Measurements from ENCODE around the gene ANKRD13B.

ANKRD13B gene

GRCh38 chr17:29592850-29593551 lies at the start of gene ANKRD13B (continued):
- TF ChIP-seq ZNF354C (tag by site-specific recombination; IDR thresholded peaks at IDR 0.05; ENCODE audit: borderline replicate concordance, low read depth) (no peak), SALL2 (tag by site-specific recombination; IDR thresholded peaks at IDR 0.05; ENCODE audit: borderline replicate concordance) (no peak), ZNF114 (tag by site-specific recombination; IDR thresholded peaks at IDR 0.05) (no peak), ZNF37A (tag by site-specific recombination; IDR thresholded peaks at IDR 0.05) (no peak), ZNF518A (tag by site-specific recombination; conservative IDR thresholded peaks at IDR 0.05; ENCODE audit: low read depth) (no peak), ZNF837 (tag by site-specific recombination; IDR thresholded peaks at IDR 0.05) (no peak), TSHZ1 (tag by site-specific recombination; IDR thresholded peaks at IDR 0.05; ENCODE audit: borderline replicate concordance) (no peak; the same call in 1 of the 2 replicates), REST (tag by site-specific recombination; IDR thresholded peaks at IDR 0.05) (no peak), IKZF3 (tag by site-specific recombination; IDR thresholded peaks at IDR 0.05) (no peak), HOXC10 (CRISPR knock-in tag; IDR thresholded peaks at IDR 0.05) (no peak), KLF7 (tag by site-specific recombination; IDR thresholded peaks at IDR 0.05; ENCODE audit: borderline replicate concordance) (no peak), SP7 (tag by site-specific recombination; IDR thresholded peaks at IDR 0.05) (peak; percentile 32), ZNF645 (tag by site-specific recombination; IDR thresholded peaks at IDR 0.05) (no peak), ZNF302 (tag by site-specific recombination; IDR thresholded peaks at IDR 0.05; ENCODE audit: low read depth) (no peak), ZNF404 (tag by site-specific recombination; IDR thresholded peaks at IDR 0.05) (no peak), ZNF214 (tag by site-specific recombination; IDR thresholded peaks at IDR 0.05; ENCODE audit: borderline replicate concordance) (no peak), ZBTB48 (tag by site-specific recombination; IDR thresholded peaks at IDR 0.05) (peak; percentile 9; the same call in 1 of the 2 replicates), ZNF626 (tag by site-specific recombination; IDR thresholded peaks at IDR 0.05) (no peak), BCL11A (tag by site-specific recombination; IDR thresholded peaks at IDR 0.05; ENCODE audit: low read depth) (no peak), ZFP37 (tag by site-specific recombination; IDR thresholded peaks at IDR 0.05) (no peak), ZSCAN30 (tag by site-specific recombination; IDR thresholded peaks at IDR 0.05) (no peak), ZFP3 (tag by site-specific recombination; IDR thresholded peaks at IDR 0.05; ENCODE audit: low read depth) (no peak), ZIC2 (tag by site-specific recombination; IDR thresholded peaks at IDR 0.05) (peak; percentile 30; the same call in 1 of the 2 replicates), ZFP69B (tag by site-specific recombination; IDR thresholded peaks at IDR 0.05) (no peak), SCRT2 (tag by site-specific recombination; IDR thresholded peaks at IDR 0.05) (no peak)
